IMR-90 (cell line): ENCODE measurements around the gene PCID2. TPM values are rescaled to one million over a fixed set of nuclear protein-coding genes. Genes with fewer than 3 reads are reported as not detected.
A peak's percentile ranks its signal among the peaks of the same experiment; 100 is the strongest.

Experiments
- ATAC-seq: fragments of 200-7000 bp; cut with Tn5 transposase; 2 replicates; pipeline ENCODE4 v1.9.1; 2020; ENCODE audit warnings: low read depth, mild to moderate bottlenecking, moderate library complexity
- BruUV-seq: library from RNA; stranded (reverse); fragments of 400-500 nt; replicated peaks from 2 replicates; lab custom pipeline; 2021; lab: Mats Ljungman, UMichigan
- CTCF ChIA-PET: fragments of 300-600 bp; formaldehyde crosslinking; extraction: SDS; loops from one replicate; lab custom pipeline; 2021; ENCODE audit warnings: antibody characterized with exemption; lab: Yijun Ruan, JAX
- POLR2A ChIA-PET: fragments of 300-600 bp; sonication (Branson Sonifier 250); formaldehyde crosslinking; loops from one replicate; lab custom pipeline; 2022; ENCODE audit warnings: antibody characterized with exemption; ENCODE audit not compliant: unreplicated experiment; lab: Charles Lee
- DNase-seq: peaks from one replicate; pipeline ENCODE4 v3.0.0; 2013
- H2AFZ ChIP-seq: replicated peaks from 2 replicates; pipeline ENCODE3; 2013; ENCODE audit warnings: low read length, mild to moderate bottlenecking; ENCODE audit not compliant: poor library complexity
- H2AK5ac ChIP-seq: 2 replicates; pipeline ENCODE4 v1.6.1; 2013; ENCODE audit warnings: low read depth, low read length, inconsistent platforms
- H2AK9ac ChIP-seq: replicated peaks from 2 replicates; pipeline ENCODE3; 2013; ENCODE audit warnings: mild to moderate bottlenecking, low read depth, low read length, moderate library complexity; ENCODE audit not compliant: poor library complexity
- H2BK120ac ChIP-seq: 2 replicates; pipeline ENCODE4 v1.6.1; 2013; ENCODE audit warnings: low read depth, low read length, inconsistent platforms
- H2BK15ac ChIP-seq: 3 replicates; pipeline ENCODE4 v1.6.1; 2013; ENCODE audit warnings: low read depth, low read length, inconsistent platforms
- H2BK20ac ChIP-seq: 2 replicates; pipeline ENCODE4 v1.6.1; 2013; ENCODE audit warnings: low read depth, mild to moderate bottlenecking, inconsistent platforms, low read length, moderate library complexity
- H2BK5ac ChIP-seq: 2 replicates; pipeline ENCODE4 v1.6.1; 2013; ENCODE audit warnings: mild to moderate bottlenecking, low read depth, low read length, inconsistent platforms; ENCODE audit not compliant: poor library complexity, severe bottlenecking
- H3K14ac ChIP-seq: replicated peaks from 2 replicates; pipeline ENCODE4 v1.6.1; 2013; ENCODE audit warnings: low read depth, low read length, inconsistent platforms
- H3K18ac ChIP-seq: 2 replicates; pipeline ENCODE4 v1.6.1; 2013; ENCODE audit warnings: low read depth, low read length, control low read depth
- H3K23ac ChIP-seq: 2 replicates; pipeline ENCODE4 v1.6.1; 2013; ENCODE audit warnings: low read depth, low read length, inconsistent platforms
- H3K27ac ChIP-seq: 2 replicates; pipeline ENCODE4 v1.5.1; 2013; ENCODE audit warnings: mild to moderate bottlenecking, control low read depth, low read length; ENCODE audit not compliant: insufficient read depth
- H3K27me3 ChIP-seq: 2 replicates; pipeline ENCODE4 v1.6.1; 2013; ENCODE audit warnings: low read length; ENCODE audit not compliant: control insufficient read depth, insufficient read depth
- H3K36me3 ChIP-seq: 2 replicates; pipeline ENCODE4 v1.6.1; 2013; ENCODE audit warnings: low read length, mixed read lengths; ENCODE audit not compliant: control insufficient read depth, insufficient read depth
- H3K4ac ChIP-seq: 2 replicates; pipeline ENCODE4 v1.6.1; 2013; ENCODE audit warnings: low read depth, low read length, inconsistent platforms
- H3K4me1 ChIP-seq: 2 replicates; pipeline ENCODE4 v1.6.1; 2013; ENCODE audit warnings: low read length, mixed read lengths; ENCODE audit not compliant: control insufficient read depth, insufficient read depth
- H3K4me2 ChIP-seq: 2 replicates; pipeline ENCODE4 v1.6.1; 2013; ENCODE audit warnings: low read depth, mild to moderate bottlenecking, control low read depth, low read length, moderate library complexity
- H3K4me3 ChIP-seq: 2 replicates; pipeline ENCODE4 v1.5.1; 2013; ENCODE audit warnings: low read depth, mild to moderate bottlenecking, control low read depth, low read length, moderate library complexity; ENCODE audit not compliant: insufficient read depth
- H3K56ac ChIP-seq: 2 replicates; pipeline ENCODE4 v1.6.1; 2013; ENCODE audit warnings: low read length, inconsistent platforms; ENCODE audit not compliant: insufficient read depth; ENCODE audit errors: extremely low read depth
- H3K79me1 ChIP-seq, 2 experiments: 2 replicates each; pipeline ENCODE4 v1.6.1; 2013; ENCODE audit warnings: low read length in 2 of 2, inconsistent platforms in 1 of 2, low read depth in 1 of 2
- H3K9ac ChIP-seq: 2 replicates; pipeline ENCODE4 v1.6.1; 2013; ENCODE audit warnings: low read depth, low read length, control low read depth
- H3K9me1 ChIP-seq: 2 replicates; pipeline ENCODE4 v1.6.1; 2013; ENCODE audit warnings: low read length, inconsistent platforms; ENCODE audit not compliant: insufficient read depth
- H3K9me3 ChIP-seq: 2 replicates; pipeline ENCODE4 v1.6.1; 2013; ENCODE audit warnings: low read length; ENCODE audit not compliant: control insufficient read depth, insufficient read depth
- H4K20me1 ChIP-seq: 2 replicates; pipeline ENCODE4 v1.6.1; 2013; ENCODE audit warnings: low read length, inconsistent platforms; ENCODE audit not compliant: insufficient read depth
- H4K5ac ChIP-seq: 2 replicates; pipeline ENCODE4 v1.6.1; 2013; ENCODE audit warnings: mild to moderate bottlenecking, low read depth, low read length, control low read depth
- H4K8ac ChIP-seq, 2 experiments: 2 replicates each; pipeline ENCODE4 v1.6.1; 2013; ENCODE audit warnings: low read depth in 2 of 2, low read length in 2 of 2, control low read depth in 1 of 2, inconsistent platforms in 1 of 2
- H4K91ac ChIP-seq: 2 replicates; pipeline ENCODE4 v1.6.1; 2013; ENCODE audit warnings: low read depth, low read length, inconsistent platforms; ENCODE audit not compliant: insufficient read depth
- NFE2L2 ChIP-seq: fragments of 150-350 bp; IDR thresholded peaks from 2 replicates; pipeline ENCODE4 v1.6.1; 2016; ENCODE audit warnings: low read depth, mild to moderate bottlenecking, low read length
- POLR2A ChIP-seq: IDR thresholded peaks from 2 replicates; pipeline ENCODE4 v1.6.1; 2012; ENCODE audit warnings: mild to moderate bottlenecking, low read depth, low read length
- RAD21 ChIP-seq: IDR thresholded peaks from 2 replicates; pipeline ENCODE4 v1.6.1; 2012; ENCODE audit warnings: low read length, improper control_type of control experiment
- RFX5 ChIP-seq: IDR thresholded peaks from 2 replicates; pipeline ENCODE4 v1.8.0; 2012; ENCODE audit warnings: low read depth, mild to moderate bottlenecking, low read length, moderate library complexity
- WGBS, 2 experiments: methylation state at CpG; one replicate each; pipeline versions ENCODE4 v1.1.5 to v1.1.7; 2013; ENCODE audit warnings: missing lambda C conversion rate in 2 of 2; ENCODE audit not compliant: insufficient read length in 1 of 2; ENCODE audit errors: extremely low coverage in 2 of 2; 5-methylcytosine and 5-hydroxymethylcytosine counted together
- dilution Hi-C: fragments of 300-500 bp; cut with HindIII; formaldehyde crosslinking; loops from one replicate; pipeline ENCODE4 v1.14.3; 2018; ENCODE audit warnings: low sequenced_read_pairs; ENCODE audit not compliant: unreplicated experiment
- in situ Hi-C: fragments of 300-500 bp; cut with MboI; formaldehyde crosslinking; loops from 3 replicates; pipeline ENCODE4 v1.14.3; 2019; ENCODE audit warnings: low sequenced_read_pairs, inconsistent platforms, mixed read lengths
- intact Hi-C: fragments of 100-400 bp; cut with micrococcal nuclease; formaldehyde crosslinking; loops from 2 replicates; pipeline ENCODE4 v1.10.0; 2022
- polyA plus RNA-seq, 3 experiments: library from polyadenylated mRNA; depleted of rRNA; stranded (reverse); fragments of >200 nt; gene quantifications; 2 replicates each; pipeline ENCODE4 v1.2.3, GENCODE V29; 2012; ENCODE audit warnings: low replicate concordance in 1 of 3
- total RNA-seq: library from RNA; depleted of rRNA; stranded (reverse); fragments of >200 nt; gene quantifications from 2 replicates; pipeline ENCODE4 v1.2.3, GENCODE V29; 2012
- TF ChIP-seq, protein P1 (sequence below): fragments of 150-350 bp; IDR thresholded peaks from 2 replicates; pipeline ENCODE4 v1.6.1; 2016; ENCODE audit warnings: low read depth, mild to moderate bottlenecking, low read length, moderate library complexity, borderline replicate concordance
- TF ChIP-seq, protein P2 (sequence below): fragments of 150-350 bp; IDR thresholded peaks from 2 replicates; pipeline ENCODE4 v1.6.1; 2017; ENCODE audit warnings: mild to moderate bottlenecking, antibody characterized with exemption, low read length, low read depth

The PCID2 gene
- total and polyA plus RNA-seq, 2 of the 4 experiments (the other 2 are of a cell fraction): 83.5 to 90.9 TPM

- TF ChIP-seq, protein P1, sequence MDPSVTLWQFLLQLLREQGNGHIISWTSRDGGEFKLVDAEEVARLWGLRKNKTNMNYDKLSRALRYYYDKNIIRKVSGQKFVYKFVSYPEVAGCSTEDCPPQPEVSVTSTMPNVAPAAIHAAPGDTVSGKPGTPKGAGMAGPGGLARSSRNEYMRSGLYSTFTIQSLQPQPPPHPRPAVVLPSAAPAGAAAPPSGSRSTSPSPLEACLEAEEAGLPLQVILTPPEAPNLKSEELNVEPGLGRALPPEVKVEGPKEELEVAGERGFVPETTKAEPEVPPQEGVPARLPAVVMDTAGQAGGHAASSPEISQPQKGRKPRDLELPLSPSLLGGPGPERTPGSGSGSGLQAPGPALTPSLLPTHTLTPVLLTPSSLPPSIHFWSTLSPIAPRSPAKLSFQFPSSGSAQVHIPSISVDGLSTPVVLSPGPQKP: no peak
- TF ChIP-seq NFE2L2: no peak
These were observed 30.2 kb downstream of the PCID2 start (continued) for GRCh38 chr13:113178070-113178895.

- H4K5ac ChIP-seq: peak overlapping the region; percentile 55; the same call in 1 of the 2 replicates
- dilution Hi-C loops (no loop called here), intact Hi-C loops (no loop called here), in situ Hi-C loops (no loop called here)
- H4K8ac ChIP-seq: peak overlapping the region; percentile 86 to 87; a peak in 3 of 4 replicates
- H3K18ac ChIP-seq: no peak overlapping the region
- no peaks in the 10 kb centered on the region for H3K27me3 ChIP-seq
- H3K4me1 ChIP-seq: peaks cover 22% of the 10 kb centered on the region
- TF ChIP-seq, protein P2, sequence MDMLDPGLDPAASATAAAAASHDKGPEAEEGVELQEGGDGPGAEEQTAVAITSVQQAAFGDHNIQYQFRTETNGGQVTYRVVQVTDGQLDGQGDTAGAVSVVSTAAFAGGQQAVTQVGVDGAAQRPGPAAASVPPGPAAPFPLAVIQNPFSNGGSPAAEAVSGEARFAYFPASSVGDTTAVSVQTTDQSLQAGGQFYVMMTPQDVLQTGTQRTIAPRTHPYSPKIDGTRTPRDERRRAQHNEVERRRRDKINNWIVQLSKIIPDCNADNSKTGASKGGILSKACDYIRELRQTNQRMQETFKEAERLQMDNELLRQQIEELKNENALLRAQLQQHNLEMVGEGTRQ: no peak
- no peak for TF ChIP-seq RFX5
- TF ChIP-seq RAD21: no peak
- no peak for TF ChIP-seq POLR2A
- WGBS, 2 experiments: no CpG with 5 or more reads among the region's 14 CpGs
- H2BK5ac ChIP-seq: peak overlapping the region; percentile 79
- CTCF ChIA-PET: no interaction called here
- no peak overlapping the region for H2AK9ac ChIP-seq
- H3K27ac ChIP-seq: peak overlapping the region; percentile 72
- ATAC-seq (no peak), DNase-seq (no peak)
- no TSS peak for BruUV-seq
- peak overlapping the region; percentile 92 for H2AK5ac ChIP-seq
- H3K14ac ChIP-seq: peak overlapping the region; percentile 12; the same call in 1 of the 2 replicates
- H2AFZ ChIP-seq: no peak overlapping the region
- no peak overlapping the region for H3K4me3 ChIP-seq
- peak overlapping the region; percentile 76 for H3K4ac ChIP-seq
- POLR2A ChIA-PET: no interaction called here
- peak overlapping the region; percentile 71 for H4K91ac ChIP-seq
- H2BK120ac ChIP-seq: peak overlapping the region; percentile 72
- H3K9ac ChIP-seq: no peak overlapping the region
- peaks cover 55% of the 10 kb centered on the region for H3K36me3 ChIP-seq
- no peaks in the 10 kb centered on the region for H3K9me3 ChIP-seq
- H2BK15ac ChIP-seq: peak overlapping the region; percentile 58; the same call in 1 of the 3 replicates
- H4K20me1 ChIP-seq: no peaks in the 10 kb centered on the region
- H3K9me1 ChIP-seq: peaks cover 20% of the 10 kb centered on the region
- H3K23ac ChIP-seq: no peak overlapping the region; the same call in 1 of the 2 replicates
- 0 out of 2 replicates have a peak overlapping the region, but pooled peaks have one; percentile 13 for H3K56ac ChIP-seq
- peaks cover 17 to 56% of the 10 kb centered on the region in 2 experiments; a peak in 3 of 4 replicates for H3K79me1 ChIP-seq
- peak overlapping the region; percentile 30; the same call in 1 of the 2 replicates for H2BK20ac ChIP-seq
- no peak overlapping the region for H3K4me2 ChIP-seq
These were observed 31.6 kb downstream of the PCID2 start for GRCh38 chr13:113176822-113177221.
